Panc1 (cell line): ENCODE results near the gene SLC9A5.

ENCODE experiments used
- POLR2AphosphoS5 ChIP-seq: IDR thresholded peaks from 2 replicates; pipeline ENCODE4 v1.6.1; 2012; ENCODE audit warnings: mild to moderate bottlenecking, low read depth, low read length, moderate library complexity
- SIN3A ChIP-seq: IDR thresholded peaks from 2 replicates; pipeline ENCODE4 v1.6.1; 2012; ENCODE audit warnings: low read depth, mild to moderate bottlenecking, low read length, moderate library complexity, borderline replicate concordance; ENCODE audit not compliant: insufficient read depth
- TCF7L2 ChIP-seq: IDR thresholded peaks from 2 replicates; pipeline ENCODE4 v1.6.1; 2011; ENCODE audit warnings: mild to moderate bottlenecking, low read depth, low read length, inconsistent platforms
- TF ChIP-seq, protein P1 (sequence below): fragments of 450-650 bp; IDR thresholded peaks from 2 replicates; pipeline ENCODE4 v1.5.1; 2017; ENCODE audit warnings: mild to moderate bottlenecking
- TF ChIP-seq, protein P2 (sequence below), 2 experiments: IDR thresholded peaks; 2 replicates each; pipeline ENCODE4 v1.6.1; 2011 to 2012; ENCODE audit warnings: low read depth in 2 of 2, control low read depth in 1 of 2, low read length in 1 of 2, mild to moderate bottlenecking in 1 of 2, moderate library complexity in 1 of 2; ENCODE audit not compliant: insufficient read depth in 1 of 2

DNA sequence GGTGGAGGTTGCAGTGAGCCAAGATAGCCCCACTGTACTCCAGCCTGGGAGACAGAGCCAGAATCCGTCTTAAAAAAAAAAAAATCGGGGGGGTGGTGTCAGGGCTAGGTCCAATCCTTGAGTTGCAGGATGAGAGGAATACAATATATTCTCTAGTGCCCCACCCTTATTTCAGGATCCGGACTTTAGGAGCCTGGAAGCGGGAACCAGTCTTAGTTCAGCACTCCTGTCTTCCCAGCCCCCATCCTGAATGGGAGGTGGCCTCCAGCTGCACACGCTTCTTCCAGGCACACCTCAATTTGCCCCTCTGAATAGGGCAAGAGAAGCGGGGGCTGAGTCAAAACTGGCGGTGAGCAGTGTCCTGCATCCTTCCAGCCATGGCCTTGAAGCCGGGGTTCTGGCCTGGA lies 3.1 kb upstream of the SLC9A5 start:
- TF ChIP-seq POLR2AphosphoS5 = no peak
- TF ChIP-seq, protein P1, sequence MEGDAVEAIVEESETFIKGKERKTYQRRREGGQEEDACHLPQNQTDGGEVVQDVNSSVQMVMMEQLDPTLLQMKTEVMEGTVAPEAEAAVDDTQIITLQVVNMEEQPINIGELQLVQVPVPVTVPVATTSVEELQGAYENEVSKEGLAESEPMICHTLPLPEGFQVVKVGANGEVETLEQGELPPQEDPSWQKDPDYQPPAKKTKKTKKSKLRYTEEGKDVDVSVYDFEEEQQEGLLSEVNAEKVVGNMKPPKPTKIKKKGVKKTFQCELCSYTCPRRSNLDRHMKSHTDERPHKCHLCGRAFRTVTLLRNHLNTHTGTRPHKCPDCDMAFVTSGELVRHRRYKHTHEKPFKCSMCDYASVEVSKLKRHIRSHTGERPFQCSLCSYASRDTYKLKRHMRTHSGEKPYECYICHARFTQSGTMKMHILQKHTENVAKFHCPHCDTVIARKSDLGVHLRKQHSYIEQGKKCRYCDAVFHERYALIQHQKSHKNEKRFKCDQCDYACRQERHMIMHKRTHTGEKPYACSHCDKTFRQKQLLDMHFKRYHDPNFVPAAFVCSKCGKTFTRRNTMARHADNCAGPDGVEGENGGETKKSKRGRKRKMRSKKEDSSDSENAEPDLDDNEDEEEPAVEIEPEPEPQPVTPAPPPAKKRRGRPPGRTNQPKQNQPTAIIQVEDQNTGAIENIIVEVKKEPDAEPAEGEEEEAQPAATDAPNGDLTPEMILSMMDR = no peak
- TF ChIP-seq, protein P2, sequence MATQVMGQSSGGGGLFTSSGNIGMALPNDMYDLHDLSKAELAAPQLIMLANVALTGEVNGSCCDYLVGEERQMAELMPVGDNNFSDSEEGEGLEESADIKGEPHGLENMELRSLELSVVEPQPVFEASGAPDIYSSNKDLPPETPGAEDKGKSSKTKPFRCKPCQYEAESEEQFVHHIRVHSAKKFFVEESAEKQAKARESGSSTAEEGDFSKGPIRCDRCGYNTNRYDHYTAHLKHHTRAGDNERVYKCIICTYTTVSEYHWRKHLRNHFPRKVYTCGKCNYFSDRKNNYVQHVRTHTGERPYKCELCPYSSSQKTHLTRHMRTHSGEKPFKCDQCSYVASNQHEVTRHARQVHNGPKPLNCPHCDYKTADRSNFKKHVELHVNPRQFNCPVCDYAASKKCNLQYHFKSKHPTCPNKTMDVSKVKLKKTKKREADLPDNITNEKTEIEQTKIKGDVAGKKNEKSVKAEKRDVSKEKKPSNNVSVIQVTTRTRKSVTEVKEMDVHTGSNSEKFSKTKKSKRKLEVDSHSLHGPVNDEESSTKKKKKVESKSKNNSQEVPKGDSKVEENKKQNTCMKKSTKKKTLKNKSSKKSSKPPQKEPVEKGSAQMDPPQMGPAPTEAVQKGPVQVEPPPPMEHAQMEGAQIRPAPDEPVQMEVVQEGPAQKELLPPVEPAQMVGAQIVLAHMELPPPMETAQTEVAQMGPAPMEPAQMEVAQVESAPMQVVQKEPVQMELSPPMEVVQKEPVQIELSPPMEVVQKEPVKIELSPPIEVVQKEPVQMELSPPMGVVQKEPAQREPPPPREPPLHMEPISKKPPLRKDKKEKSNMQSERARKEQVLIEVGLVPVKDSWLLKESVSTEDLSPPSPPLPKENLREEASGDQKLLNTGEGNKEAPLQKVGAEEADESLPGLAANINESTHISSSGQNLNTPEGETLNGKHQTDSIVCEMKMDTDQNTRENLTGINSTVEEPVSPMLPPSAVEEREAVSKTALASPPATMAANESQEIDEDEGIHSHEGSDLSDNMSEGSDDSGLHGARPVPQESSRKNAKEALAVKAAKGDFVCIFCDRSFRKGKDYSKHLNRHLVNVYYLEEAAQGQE (IDR thresholded peaks at IDR 0.05; ENCODE audit: insufficient read depth in 1 of 2, low read depth in 2 of 2, low read length in 1 of 2) = no peak
- TF ChIP-seq SIN3A = no peak
- no peak for TF ChIP-seq TCF7L2
